Natural killer cell (primary cell): ENCODE data around the gene TCAF1. TPM values are rescaled to one million over a fixed set of nuclear protein-coding genes. Genes with fewer than 3 reads are reported as not detected.

Experiments used
- ATAC-seq, 3 donors: fragments of 150-1000 bp in 2 of 3; fragments of 200-7000 bp in 1 of 3; cut with Tn5 transposase; 1 replicate in 1 of 3; 2 replicates in 2 of 3; pipeline ENCODE4 v1.10.0; 2021; ENCODE audit warnings: mild to moderate bottlenecking in 2 of 3, moderate library complexity in 2 of 3
- DNase-seq, 2 donors: peaks; one replicate each; pipeline versions ENCODE4 v3.0.0 to v3.0.0-alpha.2; 2013 to 2021; ENCODE audit warnings: mixed read lengths in 1 of 2
- H3K27ac ChIP-seq: one replicate; pipeline ENCODE4 v1.5.1; 2013; ENCODE audit warnings: mild to moderate bottlenecking, low read length
- H3K27me3 ChIP-seq: one replicate; pipeline ENCODE4 v1.6.1; 2013; ENCODE audit warnings: low read length; ENCODE audit not compliant: control insufficient read depth, insufficient read depth
- H3K36me3 ChIP-seq: one replicate; pipeline ENCODE4 v1.6.1; 2013; ENCODE audit warnings: low read length; ENCODE audit not compliant: control insufficient read depth, insufficient read depth
- H3K4me1 ChIP-seq: one replicate; pipeline ENCODE4 v1.6.1; 2013; ENCODE audit warnings: low read length; ENCODE audit not compliant: control insufficient read depth, insufficient read depth
- H3K4me3 ChIP-seq: one replicate; pipeline ENCODE4 v1.5.1; 2013; ENCODE audit warnings: low read length
- H3K9me3 ChIP-seq: one replicate; pipeline ENCODE4 v1.6.1; 2013; ENCODE audit warnings: low read length; ENCODE audit not compliant: control insufficient read depth, insufficient read depth
- H3K27ac Mint-ChIP-seq, 2 donors: one replicate each; pipeline ENCODE4 v1.8.0; 2022; ENCODE audit warnings: mild to moderate bottlenecking in 2 of 2, mixed read lengths in 2 of 2, moderate library complexity in 1 of 2
- H3K27me3 Mint-ChIP-seq, 2 donors: one replicate each; pipeline ENCODE4 v1.8.0; 2022; ENCODE audit warnings: low read depth in 2 of 2, mixed read lengths in 2 of 2
- H3K36me3 Mint-ChIP-seq: one replicate; pipeline ENCODE4 v1.8.0; 2022; ENCODE audit warnings: mixed read lengths
- H3K4me1 Mint-ChIP-seq, 2 donors: one replicate each; pipeline ENCODE4 v1.8.0; 2022; ENCODE audit warnings: mixed read lengths in 2 of 2
- H3K4me3 Mint-ChIP-seq: one replicate; pipeline ENCODE4 v1.8.0; 2022; ENCODE audit warnings: mild to moderate bottlenecking, moderate library complexity, mixed read lengths
- H3K9me3 Mint-ChIP-seq, 2 donors: one replicate each; pipeline ENCODE4 v1.8.0; 2022; ENCODE audit warnings: mixed read lengths in 2 of 2
- CTCF ChIP-seq: fragments of 200-600 bp; IDR thresholded peaks from one replicate; pipeline ENCODE4 v1.8.0; 2022; ENCODE audit warnings: antibody characterized with exemption
- WGBS: methylation state at CpG from one replicate; pipeline ENCODE4 v1.1.7; 2013; ENCODE audit warnings: missing lambda C conversion rate; ENCODE audit not compliant: insufficient coverage; 5-methylcytosine and 5-hydroxymethylcytosine counted together
- intact Hi-C: fragments of 100-400 bp; cut with micrococcal nuclease; formaldehyde crosslinking; loops from one replicate; pipeline ENCODE4 v1.14.2; 2022
- total RNA-seq, 4 donors: library from RNA; stranded (reverse); fragments of 120-200 nt in 1 of 4; gene quantifications; one replicate each; pipeline versions ENCODE4 v1.2.3 to v1.2.4, GENCODE V29; 2013 to 2022

The TCAF1 gene
- total RNA-seq, 3 donors from 2014 or later (not counting 1 experiment from before 2014, with no cell fraction given) = 12.7 to 24.5 (median 18.8) TPM

GRCh38 chr7:143914938-143915652 lies 13.1 kb upstream of the TCAF1 start:
- no peak overlapping the region for H3K4me3 ChIP-seq
- intact Hi-C loops = no loop called here
- no peak overlapping the region for H3K4me3 Mint-ChIP-seq
- DNase-seq (no peak), ATAC-seq (no peak)
- no peaks in the 10 kb centered on the region for H3K9me3 Mint-ChIP-seq
- no peak for TF ChIP-seq CTCF
- H3K9me3 ChIP-seq = no peaks in the 10 kb centered on the region
- H3K27me3 Mint-ChIP-seq = peaks cover 25 to 39% of the 10 kb centered on the region in 2 donors
- H3K27me3 ChIP-seq = no peaks in the 10 kb centered on the region
- H3K4me1 ChIP-seq = no peaks in the 10 kb centered on the region
- H3K27ac Mint-ChIP-seq = no peak overlapping the region
- H3K27ac ChIP-seq = no peak overlapping the region
- H3K36me3 Mint-ChIP-seq = no peaks in the 10 kb centered on the region
- no peaks in the 10 kb centered on the region for H3K4me1 Mint-ChIP-seq
- no peaks in the 10 kb centered on the region for H3K36me3 ChIP-seq
- WGBS = 81% methylated on average over 6 of the region's 7 CpGs

GRCh38 chr7:143913945-143914615 lies 12.1 kb upstream of the TCAF1 start:
- Histone ChIP-seq H3K9me3 (no peaks in the 10 kb centered on the region), H3K36me3 (no peaks in the 10 kb centered on the region), H3K4me3 (no peak overlapping the region), H3K4me1 (no peaks in the 10 kb centered on the region), H3K27me3 (no peaks in the 10 kb centered on the region), H3K27ac (no peak overlapping the region)
- no peak for ATAC-seq
- H3K4me3 Mint-ChIP-seq = no peak overlapping the region
- peaks cover 26 to 39% of the 10 kb centered on the region in 2 donors for H3K27me3 Mint-ChIP-seq
- H3K9me3 Mint-ChIP-seq = no peaks in the 10 kb centered on the region
- no peak overlapping the region for H3K27ac Mint-ChIP-seq
- intact Hi-C loops = no loop called here
- 100% methylated on average over 1 of the region's 3 CpGs for WGBS
- no peaks in the 10 kb centered on the region for H3K4me1 Mint-ChIP-seq
- no peak for TF ChIP-seq CTCF
- DNase-seq = no peak
- no peaks in the 10 kb centered on the region for H3K36me3 Mint-ChIP-seq

- ATAC-seq (no peak), DNase-seq (no peak)
- H3K36me3 Mint-ChIP-seq = no peaks in the 10 kb centered on the region
- no peaks in the 10 kb centered on the region for H3K4me1 ChIP-seq
- no peaks in the 10 kb centered on the region for H3K9me3 Mint-ChIP-seq
- TF ChIP-seq CTCF = no peak
- 81% methylated on average over 3 of the region's 3 CpGs for WGBS
- no peaks in the 10 kb centered on the region for H3K27me3 ChIP-seq
- H3K4me1 Mint-ChIP-seq = no peaks in the 10 kb centered on the region
- H3K36me3 ChIP-seq = no peaks in the 10 kb centered on the region
- intact Hi-C loops = no loop called here
- H3K27ac Mint-ChIP-seq = no peak overlapping the region
- H3K4me3 ChIP-seq = no peak overlapping the region
- no peak overlapping the region for H3K27ac ChIP-seq
- no peaks in the 10 kb centered on the region for H3K9me3 ChIP-seq
- peaks cover 24 to 28% of the 10 kb centered on the region in 2 donors for H3K27me3 Mint-ChIP-seq
- no peak overlapping the region for H3K4me3 Mint-ChIP-seq
Measured at GRCh38 chr7:143910473-143911248, 8.7 kb upstream of the TCAF1 start.
